ENCODE data around the gene ADRA1B.
A peak's percentile ranks its signal among the peaks of the same experiment; 100 is the strongest.

Gene ADRA1B

GRCh38 chr5:160018945-160019625, 102.8 kb downstream of the ADRA1B start:
- no peak for DNase-seq (ENCODE audit: low spot score)

- no peak for DNase-seq (ENCODE audit: low spot score)
Measured at GRCh38 chr5:160020266-160020770, 104.0 kb downstream of the ADRA1B start.

GRCh38 chr5:160020964-160021363, 104.7 kb downstream of the ADRA1B start:
- DNase-seq (ENCODE audit: low spot score), result no peak

GRCh38 chr5:160021831-160022446, 105.7 kb downstream of the ADRA1B start:
- DNase-seq (ENCODE audit: low spot score), result peak; percentile 80
